GM23338 (cell line): ENCODE data around the gene UIMC1.

Source experiments
- CREB1 ChIP-seq: fragments of 250-450 bp; sonication (Bioruptor Pico); IDR thresholded peaks from 2 replicates; pipeline ENCODE4 v1.5.0; 2020; ENCODE audit warnings: low read depth, mild to moderate bottlenecking, moderate library complexity
- CTCF ChIP-seq, 2 experiments: fragments of 200-600 bp in 1 of 2; sonication (generic) in 1 of 2; conservative IDR thresholded peaks; 2 replicates each; pipeline versions ENCODE4 v1.5.1 to v1.6.1; 2016 to 2017; ENCODE audit warnings: antibody characterized with exemption in 2 of 2, low read depth in 2 of 2, mild to moderate bottlenecking in 2 of 2, moderate library complexity in 1 of 2
- EZH2 ChIP-seq: fragments of 200-600 bp; sonication (generic); IDR thresholded peaks from one replicate; pipeline ENCODE4 v1.8.0; 2017; ENCODE audit warnings: antibody characterized with exemption, mild to moderate bottlenecking, low read depth; ENCODE audit not compliant: unreplicated experiment
- EZH2phosphoT487 ChIP-seq: fragments of 200-600 bp; sonication (generic); IDR thresholded peaks from one replicate; pipeline ENCODE4 v1.8.1; 2018; ENCODE audit warnings: antibody characterized with exemption; ENCODE audit not compliant: unreplicated experiment
- NANOG ChIP-seq: IDR thresholded peaks from 2 replicates; pipeline ENCODE4 v1.6.1; 2016; ENCODE audit warnings: antibody characterized with exemption, borderline replicate concordance
- POLR2AphosphoS5 ChIP-seq: IDR thresholded peaks from 2 replicates; pipeline ENCODE4 v1.6.1; 2016; ENCODE audit warnings: antibody characterized with exemption, low read depth
- REST ChIP-seq: IDR thresholded peaks from one replicate; pipeline ENCODE4 v1.6.1; 2018; ENCODE audit warnings: antibody characterized with exemption; ENCODE audit not compliant: unreplicated experiment
- STAT1 ChIP-seq: IDR thresholded peaks from one replicate; pipeline ENCODE4 v1.6.1; 2016; ENCODE audit warnings: antibody characterized with exemption; ENCODE audit not compliant: unreplicated experiment
- TF ChIP-seq, protein P1 (sequence below): IDR thresholded peaks from 2 replicates; pipeline ENCODE4 v1.6.1; 2016; ENCODE audit warnings: antibody characterized with exemption

DNA sequence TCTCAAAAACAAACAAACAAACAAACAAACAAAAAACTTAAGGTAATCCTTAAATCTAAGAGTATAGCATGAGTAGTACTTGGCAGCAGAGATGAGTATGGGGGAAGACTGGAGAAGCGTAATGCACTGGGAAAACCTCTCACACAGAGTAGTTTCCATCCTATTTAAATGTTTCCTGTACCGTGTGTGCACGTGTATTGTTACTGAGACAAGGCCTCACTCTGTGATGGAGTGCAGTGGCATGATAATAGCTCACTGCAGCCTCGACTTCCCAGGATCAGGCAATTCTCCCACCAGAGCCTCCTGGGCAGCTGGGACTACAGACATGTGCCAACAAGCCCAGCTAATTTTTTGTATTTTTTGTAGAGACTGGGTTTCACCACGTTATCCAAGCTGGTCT, 2.9 kb downstream of the UIMC1 start:
- TF ChIP-seq CTCF (conservative IDR thresholded peaks at IDR 0.05; ENCODE audit: low read depth in 2 of 2) (no peak), NANOG (no peak), REST (no peak), EZH2phosphoT487 (no peak), EZH2 (no peak), POLR2AphosphoS5 (no peak), CREB1 (CRISPR knock-in tag) (no peak), STAT1 (no peak)
- TF ChIP-seq, protein P1, sequence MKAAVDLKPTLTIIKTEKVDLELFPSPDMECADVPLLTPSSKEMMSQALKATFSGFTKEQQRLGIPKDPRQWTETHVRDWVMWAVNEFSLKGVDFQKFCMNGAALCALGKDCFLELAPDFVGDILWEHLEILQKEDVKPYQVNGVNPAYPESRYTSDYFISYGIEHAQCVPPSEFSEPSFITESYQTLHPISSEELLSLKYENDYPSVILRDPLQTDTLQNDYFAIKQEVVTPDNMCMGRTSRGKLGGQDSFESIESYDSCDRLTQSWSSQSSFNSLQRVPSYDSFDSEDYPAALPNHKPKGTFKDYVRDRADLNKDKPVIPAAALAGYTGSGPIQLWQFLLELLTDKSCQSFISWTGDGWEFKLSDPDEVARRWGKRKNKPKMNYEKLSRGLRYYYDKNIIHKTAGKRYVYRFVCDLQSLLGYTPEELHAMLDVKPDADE = no peak
